Large intestine (tissue), 3 donors: ENCODE results near the gene SLC30A1. TPM values are rescaled to one million over a fixed set of nuclear protein-coding genes. Genes with fewer than 3 reads are reported as not detected.

Experiments used
- DNase-seq, 2 donors: peaks; one replicate each; pipeline versions ENCODE4 v3.0.0 to v3.0.0-alpha.2; 2013
- H3K27ac ChIP-seq: one replicate; pipeline ENCODE4 v1.5.1; 2013; ENCODE audit warnings: low read length
- H3K27me3 ChIP-seq: 2 replicates; pipeline ENCODE4 v1.6.1; 2013; ENCODE audit warnings: low read length; ENCODE audit not compliant: control insufficient read depth, insufficient read depth
- H3K36me3 ChIP-seq: 2 replicates; pipeline ENCODE4 v1.6.1; 2013; ENCODE audit warnings: low read length; ENCODE audit not compliant: control insufficient read depth, insufficient read depth
- H3K4me1 ChIP-seq: one replicate; pipeline ENCODE4 v1.6.1; 2013; ENCODE audit warnings: low read length; ENCODE audit not compliant: control insufficient read depth, insufficient read depth
- H3K4me3 ChIP-seq: one replicate; pipeline ENCODE4 v1.5.1; 2013; ENCODE audit warnings: low read length
- H3K9me3 ChIP-seq: one replicate; pipeline ENCODE4 v1.6.1; 2013; ENCODE audit warnings: mild to moderate bottlenecking, low read depth, low read length, moderate library complexity; ENCODE audit not compliant: control insufficient read depth
- WGBS: methylation state at CpG from one replicate; pipeline ENCODE4 v1.1.5; 2013; ENCODE audit warnings: low lambda C conversion rate; ENCODE audit not compliant: insufficient coverage; 5-methylcytosine and 5-hydroxymethylcytosine counted together
- polyA plus RNA-seq: library from polyadenylated mRNA; unstranded; fragments of 120-200 nt; gene quantifications from one replicate; pipeline ENCODE4 v1.2.1, GENCODE V29; 2013

The SLC30A1 gene
- polyA plus RNA-seq, 1 donor = 94.5 TPM

GRCh38 chr1:211525101-211525676 lies 53.8 kb downstream of the SLC30A1 start:
- H3K9me3 ChIP-seq = no peaks in the 10 kb centered on the region
- no peaks in the 10 kb centered on the region for H3K27me3 ChIP-seq
- no peak overlapping the region for H3K4me3 ChIP-seq
- no peak overlapping the region for H3K27ac ChIP-seq
- no peak for DNase-seq
- no CpG with 5 or more reads among the region's 9 CpGs for WGBS
- no peaks in the 10 kb centered on the region for H3K36me3 ChIP-seq
- H3K4me1 ChIP-seq = no peaks in the 10 kb centered on the region

- no CpG with 5 or more reads among the region's 10 CpGs for WGBS
- H3K27ac ChIP-seq = no peak overlapping the region
- no peak overlapping the region for H3K4me3 ChIP-seq
- no peak for DNase-seq
- no peaks in the 10 kb centered on the region for H3K27me3 ChIP-seq
- H3K9me3 ChIP-seq = no peaks in the 10 kb centered on the region
- no peaks in the 10 kb centered on the region for H3K4me1 ChIP-seq
- H3K36me3 ChIP-seq = no peaks in the 10 kb centered on the region
Measured at GRCh38 chr1:211524521-211524920, 54.4 kb downstream of the SLC30A1 start.

GRCh38 chr1:211522804-211523203 lies 56.2 kb downstream of the SLC30A1 start:
- no CpG with 5 or more reads among the region's 6 CpGs for WGBS
- H3K27me3 ChIP-seq = no peaks in the 10 kb centered on the region
- H3K4me3 ChIP-seq = no peak overlapping the region
- no peak overlapping the region for H3K27ac ChIP-seq
- H3K36me3 ChIP-seq = no peaks in the 10 kb centered on the region
- no peaks in the 10 kb centered on the region for H3K9me3 ChIP-seq
- DNase-seq = no peak
- peaks cover 6% of the 10 kb centered on the region for H3K4me1 ChIP-seq

Other genes starting within 250 kb of the SLC30A1 start
- gene RD3, start 87.0 kb downstream of the SLC30A1 start, polyA plus RNA-seq = 0.04 TPM
- 11.1 TPM for gene NEK2, start 96.5 kb upstream of the SLC30A1 start, polyA plus RNA-seq